Ecto neural progenitor cell (in vitro differentiated cells): ENCODE measurements around the gene DNAJC13.

ENCODE experiments used
- DNase-seq: peaks from one replicate; pipeline ENCODE4 v3.0.0-alpha.2; 2018; ENCODE audit warnings: low spot score

The DNAJC13 gene

GRCh38 chr3:132461544-132461943, 44.2 kb downstream of the DNAJC13 start:
- DNase-seq = no peak

- DNase-seq = no peak
Observed at GRCh38 chr3:132464066-132464465, 46.8 kb downstream of the DNAJC13 start.

DNA sequence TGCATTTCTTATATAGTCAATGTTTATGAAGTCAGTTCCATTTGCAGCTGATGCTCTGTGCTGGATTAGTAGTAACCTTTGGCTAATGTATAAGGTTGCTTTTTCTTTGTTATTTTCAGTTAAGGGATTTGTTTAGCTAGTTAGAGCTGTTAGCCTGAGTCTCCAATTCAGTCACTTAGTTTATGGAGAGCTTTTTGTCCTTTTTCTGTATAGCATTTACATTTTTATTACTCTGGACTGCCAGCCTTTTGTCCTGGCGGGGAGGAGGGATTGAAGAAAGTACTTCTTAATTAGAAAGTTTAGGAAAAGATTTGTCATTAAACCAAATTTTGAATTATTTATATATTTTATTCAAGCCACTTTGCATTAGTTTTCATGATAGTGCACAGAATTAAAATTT, 52.0 kb downstream of the DNAJC13 start:
- no peak for DNase-seq

- DNase-seq = no peak
Observed at GRCh38 chr3:132486099-132486498, 68.8 kb downstream of the DNAJC13 start.

DNA sequence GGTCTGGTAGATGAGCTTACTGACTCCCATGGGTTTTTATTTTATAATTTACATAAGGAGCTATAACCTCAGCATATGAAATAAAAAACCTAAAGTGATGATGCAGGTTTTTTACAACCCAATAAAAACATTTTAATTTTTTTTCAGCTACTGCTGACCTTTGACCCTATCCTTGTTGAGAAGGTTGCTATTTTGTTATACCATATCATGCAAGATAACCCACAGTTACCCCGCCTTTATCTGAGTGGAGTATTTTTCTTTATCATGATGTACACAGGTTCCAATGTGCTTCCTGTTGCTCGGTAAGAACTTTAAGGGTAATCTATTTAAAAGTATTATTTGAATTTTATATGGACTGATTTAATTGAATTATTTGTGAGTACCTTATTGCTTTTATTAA, 70.8 kb downstream of the DNAJC13 start:
- DNase-seq = no peak

- DNase-seq = no peak
Observed at GRCh38 chr3:132499071-132499470, 81.8 kb downstream of the DNAJC13 start.

DNA sequence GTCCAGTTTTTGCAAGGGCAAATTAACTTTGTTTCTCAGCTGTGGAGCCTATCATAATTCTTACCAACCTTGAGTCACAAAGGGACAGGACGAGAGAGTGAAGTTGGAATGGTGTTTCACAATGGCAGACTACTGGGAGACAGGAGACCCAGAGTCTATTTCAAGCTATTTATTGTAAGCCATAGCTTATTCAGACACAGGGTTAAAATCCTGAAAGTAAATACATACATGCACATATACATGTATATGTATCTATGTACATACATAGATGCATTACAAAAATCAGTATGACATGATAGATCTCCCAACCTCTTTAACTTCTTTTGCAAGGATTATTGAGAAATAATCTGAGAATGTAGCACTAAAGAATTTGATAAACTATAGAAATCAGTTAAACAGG, 86.3 kb downstream of the DNAJC13 start:
- no peak for DNase-seq

GRCh38 chr3:132504375-132504933, 87.2 kb downstream of the DNAJC13 start:
- DNase-seq = no peak

DNA sequence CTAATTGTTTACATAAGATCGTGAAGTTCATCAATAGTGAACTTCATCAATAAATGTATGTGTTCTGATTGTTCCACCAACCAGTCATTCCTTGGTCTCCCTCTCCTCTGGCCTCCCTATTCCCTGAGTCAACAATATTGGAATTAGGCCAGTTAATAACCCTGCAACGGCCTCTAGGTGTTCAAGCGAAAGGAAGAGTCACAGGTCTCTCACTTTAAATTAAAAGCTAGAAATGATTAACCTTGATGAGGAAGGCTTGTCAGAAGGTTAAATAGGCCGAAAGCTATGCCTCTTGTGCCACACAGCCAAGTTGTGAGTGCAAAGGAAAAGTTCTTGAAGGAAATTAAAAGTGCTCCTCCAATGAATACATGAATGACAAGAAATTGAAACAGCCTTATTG, 90.4 kb downstream of the DNAJC13 start:
- DNase-seq = no peak

GRCh38 chr3:132509096-132509495, 91.8 kb downstream of the DNAJC13 start:
- DNase-seq = no peak

DNA sequence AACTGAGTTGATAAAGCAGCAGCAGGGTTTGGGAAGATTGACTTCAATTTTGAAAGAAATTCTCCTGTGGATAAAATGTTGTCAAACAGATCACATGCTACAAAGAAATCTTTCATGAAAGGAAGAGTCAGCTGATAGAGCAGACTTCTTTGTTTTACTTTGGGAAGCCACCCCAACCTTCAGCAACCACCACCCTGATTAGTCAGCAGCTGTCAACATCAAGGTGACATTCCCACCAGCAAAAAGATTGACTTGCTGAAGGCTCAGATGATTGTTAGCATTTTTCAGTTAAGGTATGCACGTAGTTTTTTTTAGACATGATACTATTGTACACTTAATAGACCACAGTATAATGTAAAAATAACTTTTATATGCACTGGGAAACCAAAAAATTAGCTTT, 92.2 kb downstream of the DNAJC13 start:
- no peak for DNase-seq

DNA sequence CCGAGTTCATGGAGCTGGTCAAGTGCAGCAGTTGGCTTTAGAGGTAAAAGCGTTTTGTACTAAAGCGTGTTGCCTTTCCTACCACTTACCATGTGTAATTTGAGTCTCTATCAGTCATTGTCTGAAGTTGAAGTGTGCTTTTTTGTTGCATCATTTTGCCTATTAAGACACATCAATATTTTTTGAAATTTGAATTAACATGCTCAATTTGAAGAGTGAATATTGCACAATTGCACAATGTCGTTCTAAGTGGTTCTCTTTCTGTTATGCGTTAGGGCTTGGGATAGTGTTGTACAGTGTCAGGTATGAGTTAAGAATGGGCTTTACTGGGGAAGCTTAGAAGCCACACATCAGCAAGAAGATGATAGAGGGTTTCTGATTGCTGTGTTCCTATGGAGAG, 95.8 kb downstream of the DNAJC13 start:
- DNase-seq = no peak

- no peak for DNase-seq
Observed at GRCh38 chr3:132517311-132517710, 100.0 kb downstream of the DNAJC13 start.

- DNase-seq = no peak
Observed at GRCh38 chr3:132519914-132520313, 102.6 kb downstream of the DNAJC13 start.

GRCh38 chr3:132521901-132522300, 104.6 kb downstream of the DNAJC13 start:
- no peak for DNase-seq

GRCh38 chr3:132522353-132522752, 105.1 kb downstream of the DNAJC13 start:
- DNase-seq = no peak

DNA sequence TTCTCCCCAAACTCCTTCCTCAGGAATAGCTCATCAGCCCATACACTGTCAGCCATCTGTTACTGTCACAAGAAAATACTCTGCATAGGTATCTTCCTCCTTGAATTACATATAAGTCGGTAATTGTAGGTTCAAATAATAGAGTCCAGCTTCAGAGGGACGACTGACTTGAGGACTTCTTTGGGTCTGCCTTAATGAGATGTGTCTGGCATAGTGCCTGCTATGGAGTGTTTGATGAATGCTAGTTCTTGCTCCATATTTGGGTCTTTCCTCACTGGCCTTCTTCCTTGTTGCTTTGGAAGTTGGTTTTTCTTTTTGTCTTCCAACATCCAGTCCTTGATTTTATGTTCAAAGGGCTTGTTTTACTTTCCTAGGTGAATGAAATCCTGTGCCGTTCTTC, 113.3 kb downstream of the DNAJC13 start:
- no peak for DNase-seq

GRCh38 chr3:132535575-132536441, 118.5 kb downstream of the DNAJC13 start:
- peak; percentile 68 for DNase-seq

DNA sequence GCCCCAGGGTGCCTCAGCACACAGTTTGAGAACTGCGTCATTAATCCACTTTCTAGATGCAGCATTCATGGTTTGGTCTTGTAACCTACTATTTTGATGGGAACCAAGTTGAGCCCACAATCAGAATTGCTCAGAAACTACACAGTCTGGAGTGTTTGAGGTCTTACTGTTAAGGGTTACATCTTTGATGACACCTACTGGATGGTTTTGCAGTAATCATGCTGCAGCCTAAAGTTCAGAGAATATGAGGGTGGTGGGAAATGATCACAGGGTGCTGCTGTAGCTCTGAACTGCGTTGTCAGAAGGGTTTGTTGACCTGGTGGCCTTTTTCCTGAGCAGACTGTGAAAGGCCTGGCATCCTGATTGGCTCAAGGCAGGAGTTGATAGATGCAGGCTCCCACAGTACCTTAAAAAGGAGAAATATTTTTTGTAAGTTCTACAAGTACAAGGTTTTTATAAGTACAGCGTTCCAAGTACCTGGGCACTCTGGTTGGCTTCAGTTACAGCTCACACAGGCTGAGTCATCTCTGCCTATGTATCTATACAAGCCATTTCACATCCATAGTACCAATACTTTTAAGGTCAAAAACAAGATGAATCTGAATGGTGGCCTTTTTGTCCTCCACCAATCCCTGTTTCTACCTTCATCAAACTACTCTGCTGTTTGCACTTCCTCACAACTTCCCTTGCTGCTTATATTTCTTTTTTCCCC, 119.3 kb downstream of the DNAJC13 start:
- no peak for DNase-seq

DNA sequence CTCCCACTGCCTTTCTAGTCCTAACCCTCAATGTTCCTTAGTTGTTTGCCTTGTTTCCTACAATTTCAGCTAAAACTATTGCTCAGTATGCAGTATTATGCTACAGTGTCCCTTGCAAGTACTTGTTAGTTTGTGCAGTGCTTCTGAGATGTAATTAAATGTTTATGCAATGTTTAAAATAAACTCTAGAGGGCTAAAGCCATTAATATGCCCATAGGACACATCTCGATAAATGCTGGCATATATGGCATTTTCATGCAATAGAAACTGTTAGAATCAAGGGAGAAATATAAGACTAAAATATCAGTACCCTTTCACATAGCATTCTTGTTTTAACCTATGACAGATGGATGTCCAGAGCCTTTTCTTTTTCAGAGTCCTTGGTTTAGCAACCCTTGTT, 120.0 kb downstream of the DNAJC13 start:
- DNase-seq = no peak

DNA sequence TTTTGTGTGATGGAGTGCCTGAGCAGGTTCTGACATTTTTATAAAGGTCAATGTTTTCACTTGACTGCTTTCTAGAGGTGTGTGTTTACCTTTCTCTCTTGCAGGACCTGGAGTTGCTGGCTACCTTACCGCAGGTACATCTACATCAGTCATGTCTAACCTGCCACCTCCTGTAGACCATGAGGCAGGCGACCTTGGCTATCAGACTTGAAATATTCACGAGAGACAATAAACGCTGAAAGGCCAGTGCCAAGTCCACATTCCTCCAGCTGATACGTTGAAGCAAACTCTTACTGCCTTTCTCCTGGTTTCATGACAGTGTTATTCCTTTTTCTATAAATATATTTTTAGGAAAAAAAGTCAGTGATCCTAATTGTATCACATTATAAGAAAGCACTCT, 120.8 kb downstream of the DNAJC13 start:
- DNase-seq = no peak

GRCh38 chr3:132539681-132540080, 122.4 kb downstream of the DNAJC13 start:
- DNase-seq = no peak

- no peak for DNase-seq
Observed at GRCh38 chr3:132542577-132542976, 125.3 kb downstream of the DNAJC13 start.
